ENCODE data around the gene CCDC30. TPM values are rescaled to one million over a fixed set of nuclear protein-coding genes. Genes with fewer than 3 reads are reported as not detected.

CCDC30 gene
- total and polyA plus RNA-seq, 10 donors, result 0.65 to 11.6 (median 3.7) TPM

DNA sequence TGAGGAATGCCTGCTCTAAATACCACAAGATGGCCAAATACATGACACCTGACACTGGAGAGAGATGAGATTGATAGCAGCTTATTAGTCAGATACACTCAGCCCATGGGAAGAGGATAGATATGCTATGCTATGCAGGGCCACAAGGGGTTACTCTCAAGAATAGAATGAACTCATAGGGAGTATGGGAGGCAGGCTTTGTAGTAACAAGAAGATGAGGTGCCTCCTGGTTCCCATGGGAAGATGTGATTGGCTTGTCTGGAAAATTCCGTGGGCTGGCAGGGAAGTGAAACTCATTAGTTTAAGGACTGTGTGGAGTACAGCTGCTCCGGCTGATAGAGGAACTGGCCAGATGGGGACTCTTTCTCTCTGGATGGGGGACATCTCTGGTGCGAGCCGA lies 16.5 kb downstream of the CCDC30 start:
- Histone ChIP-seq H3K9me3 (no peaks in the 10 kb centered on the region), H3K27me3 (replicated peaks in 1 of 7) (no peaks in the 10 kb centered on the region), H3K4me3 (no peak overlapping the region), H3K27ac (no peak overlapping the region), H3K36me3 (peaks cover 0 to 34% (median 6%) of the 10 kb centered on the region in 6 donors), H3K4me1 (no peaks in the 10 kb centered on the region)
- WGBS, 5 donors, result 44 to 68% (median 66%) methylated on average over 4 of the region's 4 CpGs
- intact Hi-C loops (cut with DNase I; ENCODE audit: low total_unique reads), result no loop called here
- DNase-seq, result no peak
- TF ChIP-seq POLR2A (IDR thresholded peaks at IDR 0.05), result no peak
- TF ChIP-seq, protein P1, sequence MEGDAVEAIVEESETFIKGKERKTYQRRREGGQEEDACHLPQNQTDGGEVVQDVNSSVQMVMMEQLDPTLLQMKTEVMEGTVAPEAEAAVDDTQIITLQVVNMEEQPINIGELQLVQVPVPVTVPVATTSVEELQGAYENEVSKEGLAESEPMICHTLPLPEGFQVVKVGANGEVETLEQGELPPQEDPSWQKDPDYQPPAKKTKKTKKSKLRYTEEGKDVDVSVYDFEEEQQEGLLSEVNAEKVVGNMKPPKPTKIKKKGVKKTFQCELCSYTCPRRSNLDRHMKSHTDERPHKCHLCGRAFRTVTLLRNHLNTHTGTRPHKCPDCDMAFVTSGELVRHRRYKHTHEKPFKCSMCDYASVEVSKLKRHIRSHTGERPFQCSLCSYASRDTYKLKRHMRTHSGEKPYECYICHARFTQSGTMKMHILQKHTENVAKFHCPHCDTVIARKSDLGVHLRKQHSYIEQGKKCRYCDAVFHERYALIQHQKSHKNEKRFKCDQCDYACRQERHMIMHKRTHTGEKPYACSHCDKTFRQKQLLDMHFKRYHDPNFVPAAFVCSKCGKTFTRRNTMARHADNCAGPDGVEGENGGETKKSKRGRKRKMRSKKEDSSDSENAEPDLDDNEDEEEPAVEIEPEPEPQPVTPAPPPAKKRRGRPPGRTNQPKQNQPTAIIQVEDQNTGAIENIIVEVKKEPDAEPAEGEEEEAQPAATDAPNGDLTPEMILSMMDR (IDR thresholded peaks at IDR 0.05 in 8 of 11, conservative IDR thresholded peaks at IDR 0.05 in 3 of 11), result no peak
- no peak for TF ChIP-seq POLR2AphosphoS5 (IDR thresholded peaks at IDR 0.05)

DNA sequence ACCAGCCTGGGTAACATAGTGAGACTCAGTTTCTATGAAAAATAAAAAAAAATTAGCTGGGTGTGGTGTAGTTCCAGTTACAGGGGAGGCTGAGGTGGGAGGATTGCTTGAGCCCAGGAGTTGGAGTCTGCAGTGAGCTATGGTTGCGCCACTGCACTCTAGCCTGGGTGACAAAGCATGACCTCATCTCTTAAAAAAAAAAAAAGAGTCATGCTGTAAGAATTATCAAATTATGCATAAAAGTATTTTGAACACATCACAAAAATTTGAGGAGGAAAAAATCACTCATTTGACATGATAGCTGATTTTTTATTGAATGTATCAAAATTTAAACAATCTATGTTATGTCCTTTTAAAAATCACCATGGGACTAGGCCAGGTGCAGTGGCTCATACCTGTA lies 17.8 kb downstream of the CCDC30 start:
- Histone ChIP-seq H3K36me3 (peaks cover 0 to 34% (median 6%) of the 10 kb centered on the region in 6 donors), H3K4me1 (no peaks in the 10 kb centered on the region), H3K27me3 (replicated peaks in 1 of 7) (no peaks in the 10 kb centered on the region), H3K27ac (no peak overlapping the region), H3K4me3 (no peak overlapping the region), H3K9me3 (no peaks in the 10 kb centered on the region)
- TF ChIP-seq, protein P1 (IDR thresholded peaks at IDR 0.05 in 8 of 11, conservative IDR thresholded peaks at IDR 0.05 in 3 of 11), result no peak
- TF ChIP-seq POLR2A (IDR thresholded peaks at IDR 0.05), result no peak
- TF ChIP-seq POLR2AphosphoS5 (IDR thresholded peaks at IDR 0.05), result no peak
- DNase-seq, result no peak
- WGBS, 5 donors, result 95 to 100% (median 97%) methylated on average over 1 of the region's 1 CpG
- intact Hi-C loops (cut with DNase I; ENCODE audit: low total_unique reads), result no loop called here

DNA sequence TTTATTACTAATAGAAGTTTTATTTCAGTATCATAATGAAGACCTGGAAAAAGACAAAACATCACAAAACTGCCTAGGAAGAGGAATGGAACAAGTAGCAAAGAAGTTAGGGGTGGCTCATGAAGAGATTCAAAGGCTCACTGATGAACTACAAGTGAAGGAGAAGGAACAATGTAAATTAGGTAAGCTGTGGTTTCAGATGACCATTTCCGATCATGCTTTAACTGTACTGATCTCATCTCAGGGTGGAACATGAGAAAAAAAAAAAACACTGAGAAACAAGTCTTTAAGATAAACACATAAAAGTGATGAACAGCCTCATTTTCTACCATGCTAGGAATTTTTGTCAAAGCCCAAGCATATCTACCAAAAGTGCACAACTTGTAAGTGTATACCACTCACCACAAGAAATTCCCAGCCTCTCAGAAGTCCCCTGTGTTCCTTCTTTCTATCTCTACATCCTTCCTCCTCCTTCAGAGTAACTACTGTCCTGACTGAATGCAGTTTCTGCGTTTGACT lies 19.6 kb downstream of the CCDC30 start:
- 68 to 92% (median 81%) methylated on average over 2 of the region's 2 CpGs for WGBS, 5 donors
- DNase-seq, result no peak
- Histone ChIP-seq H3K36me3 (peaks cover 0 to 34% (median 6%) of the 10 kb centered on the region in 6 donors), H3K9me3 (no peaks in the 10 kb centered on the region), H3K4me3 (no peak overlapping the region), H3K27ac (no peak overlapping the region), H3K4me1 (no peaks in the 10 kb centered on the region), H3K27me3 (replicated peaks in 1 of 7) (no peaks in the 10 kb centered on the region)
- intact Hi-C loops (cut with DNase I; ENCODE audit: low total_unique reads), result no loop called here
- TF ChIP-seq POLR2AphosphoS5 (IDR thresholded peaks at IDR 0.05), result no peak
- TF ChIP-seq POLR2A (IDR thresholded peaks at IDR 0.05), result no peak
- TF ChIP-seq, protein P1 (IDR thresholded peaks at IDR 0.05 in 8 of 11, conservative IDR thresholded peaks at IDR 0.05 in 3 of 11), result no peak

DNA sequence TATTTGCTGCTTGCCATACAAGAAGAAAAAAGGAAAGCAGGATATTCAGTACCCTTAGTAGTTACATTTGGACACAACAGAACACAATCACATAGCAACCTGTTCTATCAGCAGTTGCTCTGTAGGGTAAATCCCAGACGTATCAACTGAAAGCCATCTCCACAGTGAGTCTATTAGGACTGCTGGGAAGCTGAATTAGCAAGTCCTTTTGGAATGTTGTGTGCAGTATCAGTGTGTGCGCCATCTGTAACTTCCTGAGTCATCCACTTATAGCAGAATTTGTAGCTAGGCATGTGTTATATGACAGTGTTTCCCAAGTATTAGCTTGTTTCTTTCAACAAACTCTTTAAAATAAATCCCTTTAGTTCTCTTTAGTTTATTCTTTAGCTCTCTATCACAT lies 21.3 kb downstream of the CCDC30 start:
- TF ChIP-seq POLR2AphosphoS5 (IDR thresholded peaks at IDR 0.05) (no peak), POLR2A (IDR thresholded peaks at IDR 0.05) (no peak)
- TF ChIP-seq, protein P1 (IDR thresholded peaks at IDR 0.05 in 8 of 11, conservative IDR thresholded peaks at IDR 0.05 in 3 of 11), result no peak
- intact Hi-C loops (cut with DNase I; ENCODE audit: low total_unique reads), result no loop called here
- H3K9me3 ChIP-seq, result no peaks in the 10 kb centered on the region
- H3K4me3 ChIP-seq, result no peak overlapping the region
- peaks cover 0 to 34% (median 6%) of the 10 kb centered on the region in 6 donors for H3K36me3 ChIP-seq
- H3K27me3 ChIP-seq (replicated peaks in 1 of 7), result no peaks in the 10 kb centered on the region
- H3K4me1 ChIP-seq, result no peaks in the 10 kb centered on the region
- WGBS, 5 donors, result 85 to 93% (median 92%) methylated on average over 2 of the region's 2 CpGs
- H3K27ac ChIP-seq, result no peak overlapping the region
- DNase-seq, result no peak
